ENCODE data around the gene DPY19L1. TPM values are rescaled to one million over a fixed set of nuclear protein-coding genes. Genes with fewer than 3 reads are reported as not detected.
A peak's percentile ranks its signal among the peaks of the same experiment; 100 is the strongest.
"Not testable (repeated sequence)": the region's sequence is repeated elsewhere in the genome, so short reads cannot be mapped to it uniquely, and the experiment has no call there.

Gene DPY19L1
- total RNA-seq = 10 to 100 TPM; 13.9 to 32.5 TPM

GRCh38 chr7:35037211-35037525 is at the start of gene DPY19L1:
Gene DPY19L1, minus strand, starts transcription at chr7:35037485. Its CDS starts 91 bp downstream, at chr7:35037394.
- peak within 1 kb of the TSS; percentile 73 to 80 for H3K27ac ChIP-seq

GRCh38 chr7:35079517-35079916 is 42.2 kb upstream of the DPY19L1 start:
- not testable (repeated sequence) for H3K9me3 ChIP-seq; ATAC-seq (ENCODE audit: insufficient number of reproducible peaks, low FRiP score, low read depth); H3K4me1 ChIP-seq (ENCODE audit: control insufficient read depth in 1 of 2, low read depth in 2 of 2); H3K27ac ChIP-seq; H3K4me3 ChIP-seq; H3K27me3 ChIP-seq (replicated peaks; ENCODE audit: insufficient read depth); DNase-seq (ENCODE audit: low spot score); H3K36me3 ChIP-seq

More at GRCh38 chr7:35037211-35037525, at the start of gene DPY19L1:
- no peak for TF ChIP-seq CTCF (IDR thresholded peaks at IDR 0.05)
- DNase-seq (ENCODE audit: low spot score) (no peak), ATAC-seq (ENCODE audit: insufficient number of reproducible peaks, low FRiP score, low read depth) (no peak)
- no peaks in the 10 kb centered on the region for H3K27me3 ChIP-seq (replicated peaks; ENCODE audit: insufficient read depth)
- H3K4me3 ChIP-seq = peak within 1 kb of the TSS; percentile 92
- no peaks in the 10 kb centered on the region for H3K36me3 ChIP-seq
- H3K4me1 ChIP-seq (ENCODE audit: control insufficient read depth in 1 of 2, low read depth in 2 of 2) = peaks cover 9 to 20% of the 10 kb centered on the region in 2 donors
- no peaks in the 10 kb centered on the region for H3K9me3 ChIP-seq

GRCh38 chr7:35074008-35074407 is 36.7 kb upstream of the DPY19L1 start:
- not testable (repeated sequence) for H3K9me3 ChIP-seq; H3K4me1 ChIP-seq (ENCODE audit: control insufficient read depth in 1 of 2, low read depth in 2 of 2); ATAC-seq (ENCODE audit: insufficient number of reproducible peaks, low FRiP score, low read depth); H3K27ac ChIP-seq; DNase-seq (ENCODE audit: low spot score); H3K4me3 ChIP-seq; H3K36me3 ChIP-seq; H3K27me3 ChIP-seq (replicated peaks; ENCODE audit: insufficient read depth)

GRCh38 chr7:35072950-35073827 is 35.9 kb upstream of the DPY19L1 start:
- not testable (repeated sequence) for H3K27ac ChIP-seq; H3K27me3 ChIP-seq (replicated peaks; ENCODE audit: insufficient read depth); H3K36me3 ChIP-seq; H3K4me3 ChIP-seq; DNase-seq (ENCODE audit: low spot score); ATAC-seq (ENCODE audit: insufficient number of reproducible peaks, low FRiP score, low read depth); H3K9me3 ChIP-seq; H3K4me1 ChIP-seq (ENCODE audit: control insufficient read depth in 1 of 2, low read depth in 2 of 2)

GRCh38 chr7:35069084-35069483 is 31.8 kb upstream of the DPY19L1 start:
- not testable (repeated sequence) for H3K4me1 ChIP-seq (ENCODE audit: control insufficient read depth in 1 of 2, low read depth in 2 of 2); DNase-seq (ENCODE audit: low spot score); ATAC-seq (ENCODE audit: insufficient number of reproducible peaks, low FRiP score, low read depth); H3K27ac ChIP-seq; H3K36me3 ChIP-seq; H3K9me3 ChIP-seq; H3K4me3 ChIP-seq; H3K27me3 ChIP-seq (replicated peaks; ENCODE audit: insufficient read depth)

- not testable (repeated sequence) for H3K27ac ChIP-seq; H3K27me3 ChIP-seq (replicated peaks; ENCODE audit: insufficient read depth); H3K4me1 ChIP-seq (ENCODE audit: control insufficient read depth in 1 of 2, low read depth in 2 of 2); H3K9me3 ChIP-seq; DNase-seq (ENCODE audit: low spot score); H3K4me3 ChIP-seq; H3K36me3 ChIP-seq; ATAC-seq (ENCODE audit: insufficient number of reproducible peaks, low FRiP score, low read depth)
Observed at GRCh38 chr7:35065382-35065781, 28.1 kb upstream of the DPY19L1 start.

GRCh38 chr7:35058571-35058970 is 21.3 kb upstream of the DPY19L1 start:
- not testable (repeated sequence) for H3K36me3 ChIP-seq; H3K9me3 ChIP-seq; H3K27me3 ChIP-seq (replicated peaks; ENCODE audit: insufficient read depth); H3K27ac ChIP-seq; H3K4me3 ChIP-seq; DNase-seq (ENCODE audit: low spot score); ATAC-seq (ENCODE audit: insufficient number of reproducible peaks, low FRiP score, low read depth); H3K4me1 ChIP-seq (ENCODE audit: control insufficient read depth in 1 of 2, low read depth in 2 of 2)

- not testable (repeated sequence) for H3K27ac ChIP-seq; H3K27me3 ChIP-seq (replicated peaks; ENCODE audit: insufficient read depth); H3K4me1 ChIP-seq (ENCODE audit: control insufficient read depth in 1 of 2, low read depth in 2 of 2); H3K36me3 ChIP-seq; H3K9me3 ChIP-seq; H3K4me3 ChIP-seq; ATAC-seq (ENCODE audit: insufficient number of reproducible peaks, low FRiP score, low read depth); DNase-seq (ENCODE audit: low spot score)
Observed at GRCh38 chr7:35057505-35058451, 20.5 kb upstream of the DPY19L1 start.

GRCh38 chr7:35055733-35056132 is 18.4 kb upstream of the DPY19L1 start:
- not testable (repeated sequence) for H3K9me3 ChIP-seq; H3K4me3 ChIP-seq; H3K27ac ChIP-seq; H3K27me3 ChIP-seq (replicated peaks; ENCODE audit: insufficient read depth); H3K36me3 ChIP-seq; ATAC-seq (ENCODE audit: insufficient number of reproducible peaks, low FRiP score, low read depth); DNase-seq (ENCODE audit: low spot score); H3K4me1 ChIP-seq (ENCODE audit: control insufficient read depth in 1 of 2, low read depth in 2 of 2)

GRCh38 chr7:35053488-35054175 is 16.3 kb upstream of the DPY19L1 start:
- not testable (repeated sequence) for DNase-seq (ENCODE audit: low spot score); ATAC-seq (ENCODE audit: insufficient number of reproducible peaks, low FRiP score, low read depth); H3K27ac ChIP-seq; H3K36me3 ChIP-seq; H3K4me1 ChIP-seq (ENCODE audit: control insufficient read depth in 1 of 2, low read depth in 2 of 2); H3K27me3 ChIP-seq (replicated peaks; ENCODE audit: insufficient read depth); H3K4me3 ChIP-seq; H3K9me3 ChIP-seq

GRCh38 chr7:35048390-35048789 is 11.1 kb upstream of the DPY19L1 start:
- H3K36me3 ChIP-seq; H3K4me1 ChIP-seq (ENCODE audit: control insufficient read depth in 1 of 2, low read depth in 2 of 2); H3K27ac ChIP-seq; H3K4me3 ChIP-seq; DNase-seq (ENCODE audit: low spot score); ATAC-seq (ENCODE audit: insufficient number of reproducible peaks, low FRiP score, low read depth); H3K27me3 ChIP-seq (replicated peaks; ENCODE audit: insufficient read depth); H3K9me3 ChIP-seq: not testable (repeated sequence)

Measured in thoracic aorta (tissue), 2 donors.